Uterus (tissue), 2 donors: ENCODE results near the gene ABCG1.

ENCODE experiments used
- POLR2A ChIP-seq, 2 donors: fragments of 450-650 bp; IDR thresholded peaks; one replicate each; pipeline ENCODE4 v1.6.1; 2016; ENCODE audit warnings: antibody characterized with exemption in 2 of 2, mild to moderate bottlenecking in 1 of 2, moderate library complexity in 1 of 2
- TF ChIP-seq, protein P1 (sequence below), 4 experiments: fragments of 200-600 bp in 2 of 4; fragments of 450-650 bp in 2 of 4; sonication (generic) in 2 of 4; IDR thresholded peaks; one replicate each; pipeline ENCODE4 v1.5.1; 2016 to 2019; ENCODE audit warnings: antibody characterized with exemption in 4 of 4, mild to moderate bottlenecking in 2 of 4, moderate library complexity in 1 of 4

DNA sequence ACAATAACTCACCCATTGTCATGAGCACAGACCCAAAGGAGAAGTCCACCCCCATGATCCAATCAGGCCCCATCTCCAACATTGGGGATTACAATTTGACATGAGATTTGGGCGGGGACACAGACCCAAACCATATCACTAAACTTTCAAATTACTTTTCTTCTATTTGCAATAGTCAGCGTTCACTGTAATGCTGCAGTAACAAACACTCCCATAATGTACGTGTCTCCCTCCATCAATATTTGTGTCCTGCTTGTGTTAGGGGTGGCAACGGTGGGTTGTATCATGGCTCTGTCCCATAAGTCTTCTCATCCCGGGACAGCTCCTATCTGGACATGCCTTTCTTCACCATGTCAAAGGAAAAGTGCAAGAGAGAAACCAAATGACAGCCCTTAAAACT is 70.0 kb downstream of the ABCG1 start:
- TF ChIP-seq POLR2A (IDR thresholded peaks at IDR 0.05): no peak
- TF ChIP-seq, protein P1, sequence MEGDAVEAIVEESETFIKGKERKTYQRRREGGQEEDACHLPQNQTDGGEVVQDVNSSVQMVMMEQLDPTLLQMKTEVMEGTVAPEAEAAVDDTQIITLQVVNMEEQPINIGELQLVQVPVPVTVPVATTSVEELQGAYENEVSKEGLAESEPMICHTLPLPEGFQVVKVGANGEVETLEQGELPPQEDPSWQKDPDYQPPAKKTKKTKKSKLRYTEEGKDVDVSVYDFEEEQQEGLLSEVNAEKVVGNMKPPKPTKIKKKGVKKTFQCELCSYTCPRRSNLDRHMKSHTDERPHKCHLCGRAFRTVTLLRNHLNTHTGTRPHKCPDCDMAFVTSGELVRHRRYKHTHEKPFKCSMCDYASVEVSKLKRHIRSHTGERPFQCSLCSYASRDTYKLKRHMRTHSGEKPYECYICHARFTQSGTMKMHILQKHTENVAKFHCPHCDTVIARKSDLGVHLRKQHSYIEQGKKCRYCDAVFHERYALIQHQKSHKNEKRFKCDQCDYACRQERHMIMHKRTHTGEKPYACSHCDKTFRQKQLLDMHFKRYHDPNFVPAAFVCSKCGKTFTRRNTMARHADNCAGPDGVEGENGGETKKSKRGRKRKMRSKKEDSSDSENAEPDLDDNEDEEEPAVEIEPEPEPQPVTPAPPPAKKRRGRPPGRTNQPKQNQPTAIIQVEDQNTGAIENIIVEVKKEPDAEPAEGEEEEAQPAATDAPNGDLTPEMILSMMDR (IDR thresholded peaks at IDR 0.05): no peak
